Mesothelial cell of epicardium (in vitro differentiated cells): ENCODE results near the gene ALDH3A1. TPM values are rescaled to one million over a fixed set of nuclear protein-coding genes. Genes with fewer than 3 reads are reported as not detected.

Experiments
- DNase-seq, 2 experiments: peaks; one replicate each; pipeline ENCODE4 v3.0.0; 2021; ENCODE audit warnings: low spot score in 2 of 2; ENCODE audit not compliant: unreplicated experiment in 2 of 2
- H3K27ac Mint-ChIP-seq: 2 replicates; pipeline ENCODE4 v1.8.0; 2021; ENCODE audit warnings: mixed read lengths
- H3K27me3 Mint-ChIP-seq: 2 replicates; pipeline ENCODE4 v1.8.0; 2021; ENCODE audit warnings: low read depth, mixed read lengths
- H3K36me3 Mint-ChIP-seq: 2 replicates; pipeline ENCODE4 v1.8.0; 2021; ENCODE audit warnings: mixed read lengths
- H3K4me1 Mint-ChIP-seq: 2 replicates; pipeline ENCODE4 v1.8.0; 2021; ENCODE audit warnings: mixed read lengths
- H3K4me3 Mint-ChIP-seq: 2 replicates; pipeline ENCODE4 v1.8.0; 2021; ENCODE audit warnings: mild to moderate bottlenecking, moderate library complexity, mixed read lengths
- H3K9me3 Mint-ChIP-seq: 2 replicates; pipeline ENCODE4 v1.8.0; 2021; ENCODE audit warnings: mixed read lengths
- total RNA-seq: library from RNA; stranded (reverse); gene quantifications from 3 replicates; pipeline ENCODE4 v1.2.1, GENCODE V29; 2021
- TF ChIP-seq, protein P1 (sequence below): fragments of 200-600 bp; sonication (generic); IDR thresholded peaks from one replicate; pipeline ENCODE4 v1.5.0; 2021; ENCODE audit warnings: antibody characterized with exemption; ENCODE audit not compliant: unreplicated experiment

ALDH3A1 gene
- total RNA-seq, 1 donor from 2014 or later = 0.69 TPM

DNA sequence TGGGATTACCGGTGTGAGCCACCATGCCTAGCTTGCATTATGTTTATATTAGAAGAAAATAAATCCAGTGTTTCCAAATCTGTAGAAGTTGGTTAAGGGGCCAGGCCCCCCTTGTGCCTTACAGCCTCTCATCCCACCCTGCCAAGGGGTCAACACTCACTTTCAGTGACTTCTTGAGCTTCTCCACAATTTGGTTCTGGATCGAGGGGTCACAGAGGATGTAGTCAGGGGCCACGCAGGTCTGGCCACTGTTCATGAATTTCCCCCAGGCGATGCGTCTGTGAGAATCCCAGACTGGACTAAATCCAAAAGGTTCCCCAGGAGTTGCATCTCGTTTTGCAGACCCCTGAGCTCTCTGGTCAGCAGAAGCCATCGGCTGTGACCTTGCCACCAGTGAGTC is 7.2 kb downstream of the ALDH3A1 start:
- Mint-ChIP-seq H3K4me1 (peaks cover 2% of the 10 kb centered on the region), H3K27me3 (no peaks in the 10 kb centered on the region), H3K4me3 (no peak overlapping the region), H3K9me3 (no peaks in the 10 kb centered on the region), H3K36me3 (no peaks in the 10 kb centered on the region), H3K27ac (no peak overlapping the region)
- TF ChIP-seq, protein P1, sequence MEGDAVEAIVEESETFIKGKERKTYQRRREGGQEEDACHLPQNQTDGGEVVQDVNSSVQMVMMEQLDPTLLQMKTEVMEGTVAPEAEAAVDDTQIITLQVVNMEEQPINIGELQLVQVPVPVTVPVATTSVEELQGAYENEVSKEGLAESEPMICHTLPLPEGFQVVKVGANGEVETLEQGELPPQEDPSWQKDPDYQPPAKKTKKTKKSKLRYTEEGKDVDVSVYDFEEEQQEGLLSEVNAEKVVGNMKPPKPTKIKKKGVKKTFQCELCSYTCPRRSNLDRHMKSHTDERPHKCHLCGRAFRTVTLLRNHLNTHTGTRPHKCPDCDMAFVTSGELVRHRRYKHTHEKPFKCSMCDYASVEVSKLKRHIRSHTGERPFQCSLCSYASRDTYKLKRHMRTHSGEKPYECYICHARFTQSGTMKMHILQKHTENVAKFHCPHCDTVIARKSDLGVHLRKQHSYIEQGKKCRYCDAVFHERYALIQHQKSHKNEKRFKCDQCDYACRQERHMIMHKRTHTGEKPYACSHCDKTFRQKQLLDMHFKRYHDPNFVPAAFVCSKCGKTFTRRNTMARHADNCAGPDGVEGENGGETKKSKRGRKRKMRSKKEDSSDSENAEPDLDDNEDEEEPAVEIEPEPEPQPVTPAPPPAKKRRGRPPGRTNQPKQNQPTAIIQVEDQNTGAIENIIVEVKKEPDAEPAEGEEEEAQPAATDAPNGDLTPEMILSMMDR = no peak
- no peak for DNase-seq

- no peak for DNase-seq
- no peaks in the 10 kb centered on the region for H3K4me1 Mint-ChIP-seq
These were observed 8.6 kb downstream of the ALDH3A1 start for GRCh38 chr17:19739241-19740201.

GRCh38 chr17:19738757-19739156 is 9.3 kb downstream of the ALDH3A1 start:
- Mint-ChIP-seq H3K36me3 (no peaks in the 10 kb centered on the region), H3K27ac (no peak overlapping the region), H3K4me1 (no peaks in the 10 kb centered on the region), H3K4me3 (no peak overlapping the region), H3K27me3 (no peaks in the 10 kb centered on the region), H3K9me3 (no peaks in the 10 kb centered on the region)
- DNase-seq = no peak
- TF ChIP-seq, protein P1 = no peak

More at GRCh38 chr17:19739241-19740201, 8.6 kb downstream of the ALDH3A1 start:
- Mint-ChIP-seq H3K27ac (no peak overlapping the region), H3K4me3 (no peak overlapping the region), H3K36me3 (no peaks in the 10 kb centered on the region), H3K27me3 (no peaks in the 10 kb centered on the region), H3K9me3 (no peaks in the 10 kb centered on the region)
- TF ChIP-seq, protein P1 = no peak

- H3K9me3 Mint-ChIP-seq = no peaks in the 10 kb centered on the region
- H3K27me3 Mint-ChIP-seq = no peaks in the 10 kb centered on the region
- no peaks in the 10 kb centered on the region for H3K4me1 Mint-ChIP-seq
- DNase-seq = no peak
- H3K4me3 Mint-ChIP-seq = no peak overlapping the region
- TF ChIP-seq, protein P1 = no peak
- H3K27ac Mint-ChIP-seq = no peak overlapping the region
- H3K36me3 Mint-ChIP-seq = no peaks in the 10 kb centered on the region
These were observed 10.0 kb downstream of the ALDH3A1 start for GRCh38 chr17:19738073-19738449.

- Mint-ChIP-seq H3K4me3 (no peak overlapping the region), H3K36me3 (no peaks in the 10 kb centered on the region), H3K27ac (no peak overlapping the region), H3K27me3 (no peaks in the 10 kb centered on the region), H3K9me3 (no peaks in the 10 kb centered on the region), H3K4me1 (no peaks in the 10 kb centered on the region)
- TF ChIP-seq, protein P1 = no peak
- DNase-seq = no peak
These were observed 10.6 kb downstream of the ALDH3A1 start for GRCh38 chr17:19737305-19738072.
